WERI-Rb-1 (cell line): ENCODE results near the gene ZNF629.

ENCODE experiments used
- DNase-seq: peaks from one replicate; pipeline ENCODE4 v3.0.0-alpha.2; 2020
- H3K27ac ChIP-seq: fragments of 250-450 bp; sonication (Bioruptor Pico); 2 replicates; pipeline ENCODE4 v1.5.1; 2020; ENCODE audit warnings: mild to moderate bottlenecking, moderate library complexity
- H3K27me3 ChIP-seq: fragments of 250-450 bp; sonication (Bioruptor Pico); 2 replicates; pipeline ENCODE4 v1.5.1; 2021; ENCODE audit warnings: mild to moderate bottlenecking, low read depth, moderate library complexity; ENCODE audit not compliant: insufficient read depth, severe bottlenecking
- H3K36me3 ChIP-seq: fragments of 250-450 bp; sonication (Bioruptor Pico); 2 replicates; pipeline ENCODE4 v1.5.1; 2020; ENCODE audit warnings: mild to moderate bottlenecking, moderate library complexity
- H3K4me3 ChIP-seq: 2 replicates; pipeline ENCODE4 v1.5.1; 2011; ENCODE audit warnings: low read depth, mild to moderate bottlenecking, control low read depth, low read length
- H3K9me3 ChIP-seq: fragments of 250-450 bp; sonication (Bioruptor Pico); 2 replicates; pipeline ENCODE4 v1.5.1; 2021; ENCODE audit warnings: mild to moderate bottlenecking, moderate library complexity; ENCODE audit not compliant: severe bottlenecking
- CTCF ChIP-seq: IDR thresholded peaks from 2 replicates; pipeline ENCODE4 v1.5.1; 2011; ENCODE audit warnings: low read depth, mild to moderate bottlenecking, control low read depth, inconsistent platforms, low read length

Gene ZNF629

GRCh38 chr16:30778549-30779244 is 8.3 kb downstream of the ZNF629 start:
- Histone ChIP-seq H3K27ac (peak overlapping the region; percentile 48), H3K36me3 (peaks cover 45% of the 10 kb centered on the region), H3K4me3 (no peak overlapping the region), H3K27me3 (no peaks in the 10 kb centered on the region), H3K9me3 (no peaks in the 10 kb centered on the region)
- no peak for DNase-seq
- no peak for TF ChIP-seq CTCF

- H3K27ac ChIP-seq: peak overlapping the region; percentile 48; the same call in 1 of the 2 replicates
- peak; percentile 70 for DNase-seq
- peaks cover 45% of the 10 kb centered on the region for H3K36me3 ChIP-seq
- H3K9me3 ChIP-seq: no peaks in the 10 kb centered on the region
- H3K4me3 ChIP-seq: no peak overlapping the region
- no peaks in the 10 kb centered on the region for H3K27me3 ChIP-seq
- peak; percentile 63 for TF ChIP-seq CTCF
These were observed 9.3 kb downstream of the ZNF629 start for GRCh38 chr16:30777591-30778297.

GRCh38 chr16:30775392-30776188 is 11.4 kb downstream of the ZNF629 start:
- Histone ChIP-seq H3K36me3 (peaks cover 52% of the 10 kb centered on the region), H3K4me3 (peak overlapping the region; percentile 51), H3K9me3 (no peaks in the 10 kb centered on the region), H3K27ac (peak overlapping the region; percentile 80), H3K27me3 (no peaks in the 10 kb centered on the region)
- no peak for TF ChIP-seq CTCF
- DNase-seq: peak; percentile 90

GRCh38 chr16:30775131-30775391 is 11.9 kb downstream of the ZNF629 start:
- Histone ChIP-seq H3K36me3 (peaks cover 53% of the 10 kb centered on the region), H3K27ac (peak overlapping the region; percentile 80), H3K27me3 (no peaks in the 10 kb centered on the region), H3K9me3 (no peaks in the 10 kb centered on the region), H3K4me3 (peak overlapping the region; percentile 51)
- no peak for TF ChIP-seq CTCF
- DNase-seq: no peak

GRCh38 chr16:30774367-30775130 is 12.5 kb downstream of the ZNF629 start:
- DNase-seq: no peak
- peak overlapping the region; percentile 51; the same call in 1 of the 2 replicates for H3K4me3 ChIP-seq
- no peaks in the 10 kb centered on the region for H3K27me3 ChIP-seq
- H3K27ac ChIP-seq: peak overlapping the region; percentile 80
- no peaks in the 10 kb centered on the region for H3K9me3 ChIP-seq
- no peak for TF ChIP-seq CTCF
- H3K36me3 ChIP-seq: peaks cover 52% of the 10 kb centered on the region
